Body of pancreas (tissue), 4 donors: ENCODE measurements around the gene ADGRL1. TPM values are rescaled to one million over a fixed set of nuclear protein-coding genes. Genes with fewer than 3 reads are reported as not detected.

ENCODE experiments used
- ATAC-seq: fragments of 150-250 bp; one replicate; pipeline ENCODE4 v1.9.1; 2016
- DNase-seq, 4 donors: peaks; one replicate each; pipeline ENCODE4 v3.0.0-alpha.2; 2019
- H3K27ac ChIP-seq, 4 donors: fragments of 200-600 bp; sonication (generic); 1 replicate in 3 of 4; 2 replicates in 1 of 4; pipeline versions ENCODE4 v1.5.1 to v1.6.1; 2016 to 2019; ENCODE audit warnings: mild to moderate bottlenecking in 1 of 4, mixed read lengths in 1 of 4, moderate library complexity in 1 of 4
- H3K27me3 ChIP-seq, 2 donors: fragments of 200-600 bp; sonication (generic); one replicate each; pipeline ENCODE4 v1.6.0; 2016; ENCODE audit warnings: mild to moderate bottlenecking in 1 of 2
- H3K36me3 ChIP-seq, 2 donors: fragments of 200-600 bp; sonication (generic); replicated peaks in 1 of 2; 2 replicates each; pipeline ENCODE4 v1.5.1; 2016; ENCODE audit warnings: low read depth in 2 of 2; ENCODE audit not compliant: insufficient read depth in 1 of 2
- H3K4me1 ChIP-seq: fragments of 200-600 bp; sonication (generic); one replicate; pipeline ENCODE4 v1.6.0; 2016
- H3K4me3 ChIP-seq, 2 donors: fragments of 200-600 bp; sonication (generic); 1 replicate in 1 of 2; 2 replicates in 1 of 2; pipeline ENCODE4 v1.5.1; 2016 to 2019
- H3K9me3 ChIP-seq, 3 donors: fragments of 200-600 bp; sonication (generic); 1 replicate in 2 of 3; 2 replicates in 1 of 3; pipeline ENCODE4 v1.5.1; 2016
- CTCF ChIP-seq, 7 experiments: fragments of 450-650 bp in 4 of 7; fragments of 200-600 bp in 3 of 7; sonication (generic) in 3 of 7; IDR thresholded peaks; one replicate each; pipeline ENCODE4 v1.5.1; 2016 to 2019; ENCODE audit warnings: antibody characterized with exemption in 7 of 7
- POLR2A ChIP-seq, 3 donors: fragments of 450-650 bp; IDR thresholded peaks; one replicate each; pipeline ENCODE4 v1.6.1; 2016; ENCODE audit warnings: antibody characterized with exemption in 3 of 3, mild to moderate bottlenecking in 2 of 3
- WGBS, 2 donors: methylation state at CpG; one replicate each; pipeline ENCODE4 v1.1.5; 2017; 5-methylcytosine and 5-hydroxymethylcytosine counted together
- intact Hi-C: fragments of 100-400 bp; cut with DNase I; formaldehyde crosslinking; loops from one replicate; pipeline ENCODE4 v1.15.1; 2023
- total RNA-seq, 2 donors: library from RNA; depleted of rRNA; stranded (reverse); fragments of >200 nt; gene quantifications; one replicate each; pipeline ENCODE4 v1.1.0, GENCODE V29; 2016

The ADGRL1 gene
- total RNA-seq, 2 donors from 2014 or later: 12.5 to 16.5 TPM

DNA sequence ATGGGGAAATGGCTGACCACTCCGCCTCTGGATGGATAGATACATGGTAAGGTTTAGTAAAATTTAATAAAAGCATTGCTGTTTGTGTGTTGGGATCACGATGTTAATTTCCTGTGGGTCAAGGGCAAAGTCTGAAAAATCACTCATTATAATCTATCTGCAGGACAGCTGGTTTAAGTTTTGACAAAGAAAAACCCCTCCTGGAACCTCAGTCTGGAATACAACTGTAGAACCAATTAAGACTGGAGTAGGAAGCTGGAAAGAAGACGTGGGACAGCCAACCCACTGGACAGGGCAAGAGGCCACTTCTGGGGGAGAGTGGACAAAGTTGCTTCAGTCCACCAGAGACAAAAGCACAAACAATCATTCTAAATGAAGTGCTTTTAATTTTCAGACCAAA lies 86.8 kb downstream of the ADGRL1 start:
- Histone ChIP-seq H3K27me3 (no peaks in the 10 kb centered on the region), H3K4me1 (peaks cover 41% of the 10 kb centered on the region), H3K9me3 (no peaks in the 10 kb centered on the region), H3K4me3 (no peak overlapping the region), H3K36me3 (no peaks in the 10 kb centered on the region), H3K27ac (peak overlapping the region; percentile 91 to 99 (median 96))
- ATAC-seq (no peak), DNase-seq (no peak)
- TF ChIP-seq CTCF (IDR thresholded peaks at IDR 0.05): no peak
- TF ChIP-seq POLR2A (IDR thresholded peaks at IDR 0.05): no peak
- intact Hi-C loops: no loop called here
- 21% methylated on average over 3 of the region's 3 CpGs for WGBS, 2 donors

DNA sequence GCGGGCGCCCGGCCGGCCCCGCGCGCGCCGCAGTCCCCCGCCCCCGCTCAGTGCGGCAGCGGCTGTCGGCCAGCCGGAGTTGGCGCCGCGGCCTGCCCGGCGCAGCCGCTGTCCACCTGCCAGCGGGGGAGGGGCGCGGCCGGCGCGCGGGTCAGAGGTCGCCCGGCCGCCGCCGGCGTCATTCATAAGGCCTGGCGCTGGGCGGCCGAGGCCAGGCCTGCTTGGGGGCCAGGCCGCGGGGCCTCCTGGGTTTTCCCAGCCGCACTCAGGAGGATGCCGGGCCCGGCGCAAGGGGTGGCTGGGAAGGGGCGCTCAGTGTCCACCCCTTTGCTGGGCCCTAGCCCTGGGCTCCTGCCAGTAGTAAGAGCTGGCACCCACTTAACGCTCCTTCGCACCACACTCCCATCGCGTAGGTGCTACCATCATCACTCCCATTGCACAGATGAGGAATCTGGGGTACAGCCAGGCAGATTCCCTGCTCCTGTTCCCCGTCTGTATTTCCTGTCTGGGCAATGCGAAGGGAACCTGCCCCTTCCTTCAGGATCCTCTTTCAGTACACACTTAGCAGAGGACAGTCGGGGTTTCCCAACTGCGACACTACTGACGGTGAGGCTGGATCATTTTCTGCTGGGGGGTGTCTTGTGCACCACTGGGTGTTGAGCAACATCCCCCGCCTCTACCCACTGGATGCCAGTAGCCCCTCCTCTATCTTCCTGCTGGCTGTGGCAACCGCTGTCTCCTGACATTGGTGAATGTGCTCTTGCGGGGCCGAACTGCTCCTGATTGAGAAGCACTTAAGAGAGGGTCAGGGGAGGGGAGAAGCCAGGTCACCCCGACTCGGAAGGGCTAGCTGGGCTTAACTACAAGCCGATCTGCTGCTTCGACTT lies 87.6 kb downstream of the ADGRL1 start:
- 0 to 1% methylated on average over 5 to 48 of the region's 61 CpGs for WGBS, 2 donors
- peaks cover 49% of the 10 kb centered on the region for H3K4me1 ChIP-seq
- TF ChIP-seq POLR2A (IDR thresholded peaks at IDR 0.05): peak; percentile 31 to 76 (median 71)
- peak in 1 of 7 experiments; percentile 12 for TF ChIP-seq CTCF (IDR thresholded peaks at IDR 0.05)
- intact Hi-C loops: no loop called here
- peak; percentile 5 for ATAC-seq
- peak overlapping the region; percentile 91 to 99 (median 96) for H3K27ac ChIP-seq
- DNase-seq: peak; percentile 59 to 90 (median 72)
- H3K27me3 ChIP-seq: no peaks in the 10 kb centered on the region
- H3K4me3 ChIP-seq: peak overlapping the region in 1 of 2 donors; percentile 33
- no peaks in the 10 kb centered on the region for H3K36me3 ChIP-seq
- no peaks in the 10 kb centered on the region for H3K9me3 ChIP-seq

DNA sequence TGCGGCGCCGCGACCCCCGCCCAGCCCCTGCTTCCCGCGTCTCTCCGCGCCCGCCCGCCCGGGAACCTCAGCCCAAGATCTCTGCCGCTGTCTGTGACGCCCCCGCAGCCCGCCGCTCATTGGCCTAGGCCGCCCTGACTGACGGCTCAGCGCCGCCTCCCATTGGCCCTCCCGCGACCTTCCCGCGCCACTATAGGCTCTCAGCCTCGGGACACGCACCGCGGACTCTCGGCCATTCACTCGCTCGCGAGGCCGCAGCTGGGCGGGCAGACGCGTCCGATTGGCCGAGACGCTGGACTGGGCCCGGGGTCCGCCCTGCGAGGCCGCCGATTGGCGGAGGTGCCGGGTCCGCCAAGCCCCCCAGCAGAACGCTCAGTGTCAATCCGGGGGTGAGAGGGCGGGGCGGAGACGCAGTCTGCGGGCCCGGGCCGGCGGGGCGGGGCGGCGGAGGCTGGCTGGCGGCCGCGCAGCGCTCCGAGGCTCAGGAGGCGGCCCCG lies 88.3 kb downstream of the ADGRL1 start, which contains the start of gene PRKACA:
Gene PRKACA (minus strand): TSS at position 95 of the 497 bp plus-strand sequence. CDS start 215 bp downstream, outside the sequence.
- intact Hi-C loops: no loop called here
- Histone ChIP-seq H3K4me3 (peak within 1 kb of the TSS; percentile 90 to 98), H3K4me1 (peaks cover 56% of the 10 kb centered on the region), H3K9me3 (no peaks in the 10 kb centered on the region), H3K27ac (peak within 1 kb of the TSS; percentile 91 to 99 (median 96)), H3K36me3 (no peaks in the 10 kb centered on the region), H3K27me3 (no peaks in the 10 kb centered on the region)
- no peak for TF ChIP-seq POLR2A (IDR thresholded peaks at IDR 0.05)
- TF ChIP-seq CTCF (IDR thresholded peaks at IDR 0.05): no peak
- DNase-seq (peak; percentile 98 to 99 (median 99)), ATAC-seq (peak; percentile 93)
- 0% methylated on average over 40 of the region's 67 CpGs; no CpG with 5 or more reads in 1 of the 2 donors for WGBS, 2 donors

- 0 to 3% methylated on average over 11 to 33 of the region's 33 CpGs for WGBS, 2 donors
- DNase-seq (peak; percentile 33 to 51 (median 36)), ATAC-seq (no peak)
- no peaks in the 10 kb centered on the region for H3K27me3 ChIP-seq
- H3K9me3 ChIP-seq: no peaks in the 10 kb centered on the region
- intact Hi-C loops: no loop called here
- H3K36me3 ChIP-seq: no peaks in the 10 kb centered on the region
- H3K4me3 ChIP-seq: peak overlapping the region; percentile 90 to 98
- H3K27ac ChIP-seq: peak overlapping the region; percentile 32 to 99 (median 76)
- H3K4me1 ChIP-seq: peaks cover 61% of the 10 kb centered on the region
- no peak for TF ChIP-seq POLR2A (IDR thresholded peaks at IDR 0.05)
- peak in 1 of 7 experiments; percentile 9 for TF ChIP-seq CTCF (IDR thresholded peaks at IDR 0.05)
Measured at GRCh38 chr19:14116918-14117578, 88.9 kb downstream of the ADGRL1 start.
